Heart left ventricle (tissue), 13 donors: ENCODE measurements around the gene UBR3.

Experiments
- CTCF ChIP-seq, 12 donors: fragments of 200-600 bp; sonication (generic) in 4 of 12; IDR thresholded peaks; one replicate each; pipeline versions ENCODE4 v1.5.0 to v1.8.0; 2018 to 2022; ENCODE audit warnings: antibody characterized with exemption in 12 of 12, mild to moderate bottlenecking in 5 of 12
- POLR2A ChIP-seq, 2 donors: fragments of 450-650 bp; IDR thresholded peaks; one replicate each; pipeline ENCODE4 v1.6.1; 2017; ENCODE audit warnings: antibody characterized with exemption in 2 of 2, mild to moderate bottlenecking in 2 of 2, moderate library complexity in 2 of 2
- donor health status: ischemic (EF 13 %, LVEDD 7.1; RV severe dilation, severe dysfunction).
- donor health status: DM: no; HTN: yes; CAD: no.
- donor health status: DM: no; HTN: no; CAD: no.
- donor health status: ischemic (EF 25% LVEDD 6.9; RV normal size, moderate dysfunction).
- donor health status: ischemic (EF 25% LVEDD 5.7; RV mildly dilated, moderate dysfunction).
- donor health status: ischemic (EF 35%, LVEDD 5.7; RV mildly dilated, moderate dysfunction).
- donor health status: nonischemic (EF 11% LVEDD 7.7; RV severe dilation, severe dysfunction).
- donor health status: DM: yes; HTN: yes; CAD: no.
- donor health status: PGD.
- donor health status: ischemic (EF 29% LVEDD 5.4; RV normal size, mild dysfunction).
- donor health status: nonischemic (EF 23%, LVEDD 6.1; RV moderate dilation, normal function).

- no peak for TF ChIP-seq CTCF (IDR thresholded peaks at IDR 0.05)
- no peak for TF ChIP-seq POLR2A (IDR thresholded peaks at IDR 0.05)
Observed at GRCh38 chr2:169977530-169977929, 150.3 kb downstream of the UBR3 start.
